NCI-H510A (cell line): ENCODE measurements around the gene KRT85.
"Not testable (repeated sequence)": the region's sequence is repeated elsewhere in the genome, so short reads cannot be mapped to it uniquely, and the experiment has no call there.

Experiments
- DNase-seq: peaks from one replicate; lab custom pipeline; 2025; lab: John Stamatoyannopoulos, UW

The KRT85 gene

GRCh38 chr12:52323416-52324152, 43.7 kb downstream of the KRT85 start:
- no peak for DNase-seq

GRCh38 chr12:52323001-52323400, 44.3 kb downstream of the KRT85 start:
- DNase-seq: no peak

DNA sequence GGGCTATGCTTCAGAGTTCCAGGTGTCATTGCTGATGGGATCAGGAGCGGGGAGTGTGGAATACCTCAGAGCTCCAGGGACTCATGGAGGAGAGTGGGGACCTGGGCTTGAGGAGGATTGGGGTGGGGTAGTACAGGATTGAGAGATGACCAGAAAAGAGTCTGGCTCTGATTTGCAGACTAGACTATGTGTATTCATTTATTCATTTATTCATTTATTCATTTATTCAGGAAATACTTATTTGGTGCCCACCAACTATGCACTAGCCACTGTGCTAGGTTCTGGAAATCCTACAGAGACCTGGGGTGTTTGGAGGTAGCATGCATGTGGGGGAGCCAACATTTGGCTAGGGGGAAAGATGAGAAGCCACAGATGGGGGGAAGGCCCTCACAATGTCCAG, 45.2 kb downstream of the KRT85 start:
- DNase-seq: no peak

DNA sequence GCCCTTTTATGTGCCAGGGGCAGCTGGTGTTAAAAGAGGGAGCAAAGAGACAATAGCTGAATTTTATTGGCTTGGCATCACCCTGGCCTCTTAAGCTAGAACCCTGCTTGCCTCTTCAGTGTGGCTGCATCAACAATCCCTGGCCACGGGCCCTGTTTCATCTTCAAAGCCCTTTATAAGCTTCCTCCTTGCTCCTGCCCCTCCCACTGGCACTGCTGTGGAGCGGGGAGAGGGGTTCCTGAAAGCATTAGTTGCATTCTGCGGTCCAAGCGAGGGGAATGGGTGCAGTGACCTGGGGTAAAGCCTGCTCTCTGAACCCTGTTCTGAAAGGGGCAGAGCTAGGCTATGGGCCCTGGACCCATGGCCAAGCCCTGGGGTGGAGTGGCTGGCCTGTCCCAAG, 45.9 kb downstream of the KRT85 start:
- DNase-seq: no peak

GRCh38 chr12:52320784-52321400, 46.4 kb downstream of the KRT85 start, which contains the start of gene KRT83:
Gene KRT83 (minus strand): TSS chr12:52321398. CDS start chr12:52321335, 63 bp downstream.
- DNase-seq: no peak

GRCh38 chr12:52319097-52319496, 48.2 kb downstream of the KRT85 start:
- DNase-seq: no peak

- DNase-seq: no peak
Measured at GRCh38 chr12:52318241-52318990, 48.9 kb downstream of the KRT85 start.

DNA sequence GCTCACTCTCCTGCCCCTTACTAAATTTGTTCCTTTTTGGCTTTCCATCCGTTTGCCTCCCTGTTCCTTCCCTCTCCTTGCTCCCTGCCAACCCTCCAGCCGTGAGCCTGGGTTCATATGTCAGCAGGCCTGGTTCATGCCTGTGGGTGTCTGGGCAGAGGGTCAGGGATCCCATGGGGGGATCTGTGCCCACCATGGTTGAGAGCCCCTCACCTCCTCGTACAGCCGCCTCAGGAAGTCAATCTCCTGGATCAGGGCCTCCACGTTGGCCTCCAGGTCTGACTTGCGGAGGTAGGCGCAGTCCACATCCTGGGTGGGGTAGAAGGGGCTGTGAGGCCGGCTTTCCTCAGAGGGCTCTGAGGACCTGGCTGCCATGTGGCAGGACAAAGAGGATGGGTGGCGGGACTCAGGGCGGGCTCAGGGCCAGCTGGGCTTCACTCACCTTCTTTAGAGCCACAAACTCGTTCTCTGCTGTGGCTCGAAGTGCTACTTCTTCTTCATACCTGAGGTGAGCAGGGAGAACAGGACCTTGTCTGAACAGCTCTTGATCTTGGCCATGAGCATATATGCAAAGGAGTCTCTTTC, 49.7 kb downstream of the KRT85 start:
- DNase-seq: no peak

DNA sequence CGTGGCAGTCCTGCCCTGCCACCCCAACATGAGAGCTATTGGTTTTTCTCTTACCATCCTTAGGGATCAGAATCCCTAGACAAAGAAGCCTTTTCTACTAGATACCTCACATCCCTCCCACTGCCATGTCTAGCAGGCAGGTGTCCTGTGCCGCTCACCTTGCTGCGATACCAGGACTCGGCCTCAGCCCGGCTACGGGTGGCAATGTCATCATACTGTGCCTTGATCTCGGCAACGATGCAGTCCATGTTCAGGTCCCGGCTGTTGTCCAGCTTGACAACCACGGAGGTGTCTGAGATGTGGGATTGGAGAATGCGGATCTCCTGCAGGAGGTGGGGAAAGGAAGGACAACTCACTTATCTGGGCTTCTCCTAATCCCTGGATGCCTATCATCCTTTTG, 50.6 kb downstream of the KRT85 start:
- DNase-seq: no peak

- DNase-seq: no peak
Measured at GRCh38 chr12:52316290-52316689, 51.0 kb downstream of the KRT85 start.

DNA sequence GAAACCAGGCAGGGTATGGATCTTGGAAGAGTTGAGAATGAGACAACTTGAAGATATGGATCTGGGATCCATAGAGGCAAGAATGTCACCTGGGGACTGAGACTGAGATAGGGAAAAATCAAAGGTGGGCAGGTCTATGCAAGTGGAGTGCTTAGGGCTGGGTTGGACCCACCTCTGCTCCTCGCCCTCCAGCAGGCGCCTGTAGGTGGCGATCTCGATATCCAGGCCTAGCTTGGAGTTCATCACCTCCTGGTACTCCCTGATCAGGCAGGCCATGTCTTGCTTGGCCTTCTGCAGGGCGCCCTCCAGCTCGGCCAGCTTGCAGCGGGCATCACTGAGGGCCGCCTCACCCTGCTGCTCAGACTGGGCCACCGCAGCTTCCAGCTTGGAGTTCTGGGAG, 51.6 kb downstream of the KRT85 start:
- not testable (repeated sequence) for DNase-seq

DNA sequence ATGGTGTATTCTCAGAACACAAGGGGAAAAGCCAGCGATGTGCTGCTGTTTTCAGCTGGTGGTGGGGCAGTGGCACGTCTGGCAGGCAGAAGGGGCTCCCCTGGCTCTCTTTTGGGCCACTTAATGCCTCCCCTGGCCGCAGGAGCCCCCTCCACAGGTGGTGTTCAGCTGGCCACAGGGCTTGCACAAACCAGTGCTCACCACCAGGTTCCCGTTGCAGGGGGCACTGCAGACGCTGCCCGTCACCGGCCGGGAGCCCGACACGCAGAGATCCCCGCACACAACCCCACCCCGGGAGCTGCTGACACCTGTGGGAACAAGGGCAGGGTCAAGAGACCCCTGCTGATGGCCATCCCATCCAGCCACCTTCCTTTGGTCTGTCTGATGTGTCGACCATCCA, 52.8 kb downstream of the KRT85 start:
- DNase-seq: no peak

DNA sequence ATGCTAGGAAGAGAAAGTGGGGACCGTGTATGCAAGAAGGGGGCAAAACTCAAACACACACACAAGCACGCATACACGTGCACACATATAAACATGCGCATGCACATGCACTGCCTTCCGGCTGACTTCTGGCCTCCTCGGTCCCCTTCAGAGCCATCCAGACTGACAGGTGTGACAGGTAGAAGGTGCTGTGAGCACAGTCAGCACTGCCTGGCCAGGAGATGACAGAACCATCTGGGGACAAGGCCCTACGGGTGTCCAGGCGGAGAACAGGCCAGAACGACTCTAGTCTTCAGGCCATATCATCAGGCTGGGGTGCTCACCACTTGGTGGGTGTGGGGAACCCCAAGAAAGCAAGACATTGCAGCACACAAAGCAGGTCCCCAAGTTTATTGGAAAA, 53.4 kb downstream of the KRT85 start:
- DNase-seq: no peak

DNA sequence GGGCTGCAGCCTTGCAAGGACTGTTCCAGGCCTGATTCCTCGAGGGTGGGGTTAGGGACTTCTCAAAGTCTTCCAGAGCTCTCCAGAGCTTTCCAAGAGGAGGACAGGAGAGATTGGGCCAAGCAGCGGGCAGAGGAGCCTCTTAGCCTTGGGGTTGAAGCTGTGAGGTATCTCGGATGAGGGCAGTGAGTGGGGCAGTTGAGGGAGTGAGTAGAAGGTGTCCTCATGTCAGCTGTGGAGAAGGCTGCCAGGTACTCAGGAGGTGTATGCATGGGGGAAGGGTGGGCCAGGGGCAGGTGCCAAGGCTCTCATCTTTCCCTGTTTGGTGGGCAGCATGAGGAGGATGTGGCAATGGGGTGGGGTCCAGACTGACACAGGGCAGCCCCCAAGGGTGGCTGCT, 53.8 kb downstream of the KRT85 start:
- no peak for DNase-seq

- no peak for DNase-seq
Measured at GRCh38 chr12:52312086-52312485, 55.2 kb downstream of the KRT85 start.

- DNase-seq: no peak
Measured at GRCh38 chr12:52311285-52311648, 56.0 kb downstream of the KRT85 start.

DNA sequence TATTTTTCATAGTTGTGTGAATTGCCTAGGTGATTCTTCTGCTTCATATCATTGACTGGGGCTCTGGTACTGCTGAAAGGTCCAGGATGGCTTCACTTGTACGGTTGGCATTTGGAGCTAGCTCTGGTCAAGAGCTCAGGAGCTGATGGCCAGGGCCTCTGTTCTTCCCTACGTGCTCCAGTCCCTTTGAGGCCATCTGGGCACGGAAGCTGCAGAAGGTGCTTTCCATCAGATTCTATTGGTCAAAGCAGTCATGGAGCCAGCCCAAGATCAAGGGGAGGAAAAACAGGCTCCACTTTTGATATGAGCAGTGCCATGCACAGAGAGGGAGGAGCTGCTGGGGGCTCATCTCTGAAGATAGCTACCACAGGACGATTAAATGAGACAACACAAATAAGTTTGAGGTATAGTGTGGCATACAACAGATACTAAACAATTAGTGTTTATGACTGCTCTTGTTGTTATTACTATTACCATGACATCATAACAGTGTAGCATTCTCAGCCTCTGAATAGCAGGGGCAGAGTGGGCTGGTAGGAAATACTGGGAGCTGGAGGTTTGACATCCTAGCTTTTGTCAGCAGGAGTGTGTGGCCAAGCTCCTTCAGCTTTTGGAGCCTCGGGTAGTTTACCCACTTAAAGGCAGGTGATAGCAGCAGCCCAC, 56.5 kb downstream of the KRT85 start:
- no peak for DNase-seq
